Renal cortical epithelial cell (primary cell): ENCODE measurements around the gene BRI3. TPM values are rescaled to one million over a fixed set of nuclear protein-coding genes. Genes with fewer than 3 reads are reported as not detected.
A peak's percentile ranks its signal among the peaks of the same experiment; 100 is the strongest.

Source experiments
- DNase-seq: peaks from one replicate; pipeline ENCODE4 v3.0.0-alpha.2; 2011; ENCODE audit warnings: low read depth
- total RNA-seq: library from RNA; depleted of rRNA; stranded (reverse); fragments of >200 nt; gene quantifications from 2 replicates; pipeline ENCODE4 v1.2.3, GENCODE V29; 2014

The BRI3 gene
- total RNA-seq, 1 donor from 2014 or later: 30.8 TPM

GRCh38 chr7:98252425-98253054, 28.9 kb upstream of the BRI3 start:
- DNase-seq: no peak

GRCh38 chr7:98254516-98254915, 27.0 kb upstream of the BRI3 start:
- no peak for DNase-seq

DNA sequence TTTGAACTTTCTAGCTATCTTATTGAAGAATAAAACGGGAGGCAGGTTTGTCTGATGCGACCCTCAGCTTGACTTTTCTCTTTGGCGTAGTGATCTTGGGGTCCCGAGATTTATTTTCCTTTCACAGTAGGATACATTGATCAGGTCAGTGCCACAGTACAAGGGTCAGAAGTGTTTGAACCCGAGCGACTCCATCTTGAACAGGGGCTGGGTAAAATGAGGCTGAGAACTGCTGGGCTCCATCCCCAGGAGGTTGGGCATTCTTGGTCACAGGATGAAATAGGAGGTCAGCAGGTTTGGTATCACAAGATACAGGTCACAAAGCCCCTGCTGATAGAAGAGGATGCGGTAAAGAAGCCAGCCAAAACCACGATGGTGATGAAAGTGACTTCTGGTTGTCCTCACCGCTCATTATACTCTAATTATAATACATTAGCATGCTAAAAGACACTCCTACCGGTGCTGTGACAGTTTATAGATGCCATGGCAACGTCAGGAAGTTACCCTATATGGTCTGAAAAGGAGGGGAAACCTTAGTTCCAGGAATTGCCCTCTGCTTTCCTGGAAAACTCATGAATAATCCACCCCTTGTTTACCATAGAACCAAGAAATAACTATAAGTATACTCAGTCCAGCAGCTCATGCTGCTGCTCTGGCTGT, 26.4 kb upstream of the BRI3 start:
- DNase-seq: no peak

DNA sequence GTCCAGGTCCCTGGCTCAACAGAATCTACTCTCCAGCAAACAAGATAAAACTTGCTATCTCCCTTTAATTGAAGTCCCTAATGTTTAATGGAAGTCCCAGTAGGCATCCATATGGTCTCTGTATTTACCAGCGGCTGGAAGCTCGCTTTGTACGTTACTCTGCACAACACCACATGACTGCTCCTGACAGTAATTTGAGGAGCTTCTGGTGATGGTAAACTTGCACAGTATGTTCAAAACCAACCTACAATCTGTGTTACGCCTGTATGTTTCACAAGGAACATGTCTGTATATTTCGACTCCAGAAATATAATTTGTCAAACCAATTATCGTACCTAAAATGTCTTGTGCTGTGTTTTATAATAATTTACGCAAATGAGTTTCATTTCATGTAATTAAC, 25.1 kb upstream of the BRI3 start:
- no peak for DNase-seq

- no peak for DNase-seq
Measured at GRCh38 chr7:98257701-98258100, 23.8 kb upstream of the BRI3 start.

DNA sequence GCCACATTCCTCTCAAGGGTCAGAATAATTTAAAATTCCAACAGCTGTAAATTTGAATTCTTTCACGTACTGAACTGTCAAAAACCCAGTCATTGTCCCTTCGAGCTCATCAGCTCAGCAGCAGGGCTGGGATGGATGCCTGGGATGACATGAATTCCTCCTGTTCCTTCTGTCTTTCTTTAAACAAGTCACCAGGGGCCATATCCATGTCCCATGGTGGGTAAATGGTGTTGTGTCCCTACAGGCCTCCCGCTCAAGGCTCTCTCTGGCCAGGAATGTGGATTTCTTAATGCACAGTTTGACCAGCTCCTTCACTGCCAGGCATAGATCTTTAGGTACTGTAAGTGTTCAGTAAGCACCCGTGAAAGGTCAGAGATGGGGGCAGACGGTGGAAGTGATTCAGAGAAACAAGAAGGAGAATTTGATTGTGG, 15.6 kb upstream of the BRI3 start:
- peak; percentile 84 for DNase-seq

DNA sequence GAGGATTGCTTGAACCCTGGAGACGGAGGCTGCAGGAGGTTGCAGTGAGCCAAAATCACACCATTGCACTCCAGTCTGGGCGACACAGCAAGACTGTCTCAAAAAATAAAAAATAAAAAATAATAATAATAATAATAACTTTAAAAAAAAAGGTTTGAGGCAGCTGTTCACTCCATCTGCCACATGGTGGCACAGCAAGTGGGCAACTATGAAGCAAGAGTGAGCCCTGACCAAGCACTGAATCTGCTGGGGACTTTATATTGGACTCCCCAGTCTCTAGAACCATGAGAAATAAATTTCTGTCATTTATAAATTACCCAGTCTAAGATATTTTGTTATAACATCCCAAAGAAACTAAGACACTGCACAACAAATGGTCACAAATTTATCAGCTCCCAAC, 14.6 kb upstream of the BRI3 start:
- no peak for DNase-seq

DNA sequence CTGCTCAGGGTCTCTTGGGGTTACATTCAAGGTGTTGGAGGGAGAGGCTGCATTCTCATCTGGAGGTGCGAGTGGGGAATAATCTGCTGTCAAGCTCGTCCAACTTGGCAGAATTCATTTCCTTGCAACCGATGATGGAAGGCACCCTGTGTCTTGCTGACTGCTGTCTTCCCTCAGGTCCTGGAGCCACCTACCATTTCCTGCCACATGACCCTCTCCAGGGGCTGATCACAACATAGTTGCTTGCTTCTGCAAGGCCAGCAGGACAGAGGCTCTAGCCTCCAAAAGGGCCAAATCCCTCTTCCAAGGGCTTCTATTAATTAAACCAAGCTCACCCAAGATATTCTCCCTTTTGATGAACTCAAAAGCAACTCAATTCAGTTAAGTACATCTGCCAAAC, 14.2 kb upstream of the BRI3 start:
- no peak for DNase-seq

- no peak for DNase-seq
Measured at GRCh38 chr7:98276241-98276761, 5.2 kb upstream of the BRI3 start.

DNA sequence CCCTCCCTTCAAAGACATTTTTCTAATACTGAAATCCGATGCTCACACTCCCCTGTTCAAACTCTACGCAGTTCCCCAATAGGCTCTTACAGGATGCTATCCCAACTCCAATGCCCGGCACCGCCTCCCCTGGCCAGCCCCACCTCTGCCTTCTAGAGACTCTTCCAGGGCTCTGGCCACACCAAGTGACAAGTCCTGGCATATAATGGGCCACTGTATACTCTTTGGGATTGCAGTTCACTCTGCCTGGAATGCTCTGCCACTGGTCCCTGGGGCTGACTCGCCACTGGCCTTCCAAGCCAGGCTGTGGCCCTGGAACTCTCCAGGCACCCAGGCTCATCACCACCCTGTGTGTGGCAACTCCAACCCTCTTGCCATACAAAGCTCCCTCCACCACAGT, 3.1 kb upstream of the BRI3 start:
- no peak for DNase-seq

DNA sequence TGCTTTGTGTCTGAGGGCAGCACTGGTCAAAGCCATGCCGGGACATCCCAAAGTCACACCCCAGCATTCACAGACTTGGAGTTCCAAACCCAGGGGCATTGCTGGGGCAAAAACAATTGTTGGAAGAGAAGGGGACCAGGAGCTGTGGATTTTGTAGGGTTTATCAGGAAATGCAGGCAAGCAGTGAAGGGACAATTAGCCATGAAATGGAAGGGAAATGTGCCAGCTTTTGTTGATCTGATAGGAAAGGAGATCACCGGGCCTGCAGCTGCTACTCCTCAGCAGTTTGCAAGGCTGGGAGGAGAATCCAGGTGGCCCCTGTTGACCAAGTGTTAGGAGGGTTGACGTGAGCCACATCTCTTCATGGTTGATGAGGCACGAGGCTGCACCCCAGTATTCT, 2.5 kb upstream of the BRI3 start:
- DNase-seq: no peak

DNA sequence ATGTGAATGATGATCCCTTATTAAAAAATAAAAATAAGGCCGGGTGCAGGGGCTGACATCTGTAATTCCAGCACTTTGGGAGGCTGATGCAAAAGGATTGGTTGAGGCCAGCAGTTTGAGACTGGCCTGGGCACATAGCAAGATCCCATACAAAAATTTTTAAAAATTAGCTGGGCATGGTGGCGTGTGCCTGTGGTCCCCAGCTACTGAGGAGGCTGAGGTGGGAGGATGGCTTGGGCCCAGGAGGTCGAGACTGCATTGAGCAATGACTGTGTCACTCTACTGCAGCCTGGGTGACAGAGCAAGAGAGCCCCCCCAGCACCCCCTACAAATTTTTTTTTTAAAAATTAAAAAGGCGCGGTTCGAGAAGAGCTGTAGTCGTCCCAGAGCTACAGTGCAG, 1.2 kb upstream of the BRI3 start:
- no peak for DNase-seq

DNA sequence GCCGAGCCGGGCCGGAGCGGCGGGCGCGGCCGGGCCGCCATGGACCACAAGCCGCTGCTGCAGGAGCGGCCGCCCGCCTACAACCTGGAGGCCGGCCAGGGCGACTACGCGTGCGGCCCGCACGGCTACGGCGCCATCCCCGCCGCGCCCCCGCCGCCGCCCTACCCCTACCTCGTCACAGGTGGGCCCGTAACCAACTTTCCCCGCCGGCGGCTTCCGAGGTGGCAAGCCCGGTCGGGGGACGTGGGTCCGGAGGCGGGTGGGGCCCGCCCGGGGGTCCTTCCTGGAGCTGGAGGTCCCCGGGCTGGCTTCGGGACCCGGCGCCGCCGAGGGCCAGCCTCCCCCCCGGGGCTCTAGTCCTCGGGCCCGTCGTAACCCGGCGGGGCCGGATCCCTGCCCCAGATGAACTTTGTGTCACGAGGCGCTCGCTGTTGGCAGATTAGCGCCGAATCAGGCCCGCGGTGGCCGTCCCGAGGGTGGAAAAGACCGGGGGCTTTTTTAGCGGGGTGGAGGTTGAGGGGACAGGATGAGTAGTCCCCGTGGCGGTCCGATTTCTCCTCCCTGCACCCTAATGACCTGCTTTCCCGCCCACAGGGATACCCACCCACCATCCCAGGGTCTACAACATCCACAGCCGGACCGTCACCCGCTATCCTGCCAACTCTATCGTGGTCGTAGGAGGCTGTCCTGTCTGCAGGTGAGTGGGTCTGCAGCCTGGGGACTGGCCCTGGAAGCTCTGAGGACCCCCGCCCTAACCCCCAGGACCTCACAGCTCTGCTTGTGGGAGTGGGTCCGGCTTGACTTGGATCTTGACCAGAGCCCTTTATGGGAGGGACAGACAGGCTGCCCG, 496 bp downstream of the BRI3 start:
- DNase-seq: no peak

DNA sequence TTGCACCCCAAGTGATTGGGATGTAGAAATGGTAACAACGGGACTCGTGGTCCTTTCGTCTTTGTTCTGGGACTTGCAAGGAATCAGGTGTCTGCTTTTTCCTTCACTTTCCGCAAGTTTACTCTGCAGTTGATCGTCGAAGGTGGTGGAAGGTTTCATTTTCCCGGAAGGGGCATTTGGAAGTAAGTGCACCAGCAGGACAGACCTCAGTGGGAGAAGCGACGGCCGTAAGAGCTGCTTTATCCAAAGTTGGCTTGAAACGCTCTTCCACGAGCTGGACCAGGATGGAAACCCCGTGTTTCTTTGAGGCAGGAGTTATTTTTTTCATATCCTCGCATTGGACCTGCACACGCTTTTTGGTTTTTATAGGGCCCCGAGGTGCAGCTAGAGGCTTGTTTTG, 1.2 kb downstream of the BRI3 start:
- DNase-seq: peak; percentile 38

DNA sequence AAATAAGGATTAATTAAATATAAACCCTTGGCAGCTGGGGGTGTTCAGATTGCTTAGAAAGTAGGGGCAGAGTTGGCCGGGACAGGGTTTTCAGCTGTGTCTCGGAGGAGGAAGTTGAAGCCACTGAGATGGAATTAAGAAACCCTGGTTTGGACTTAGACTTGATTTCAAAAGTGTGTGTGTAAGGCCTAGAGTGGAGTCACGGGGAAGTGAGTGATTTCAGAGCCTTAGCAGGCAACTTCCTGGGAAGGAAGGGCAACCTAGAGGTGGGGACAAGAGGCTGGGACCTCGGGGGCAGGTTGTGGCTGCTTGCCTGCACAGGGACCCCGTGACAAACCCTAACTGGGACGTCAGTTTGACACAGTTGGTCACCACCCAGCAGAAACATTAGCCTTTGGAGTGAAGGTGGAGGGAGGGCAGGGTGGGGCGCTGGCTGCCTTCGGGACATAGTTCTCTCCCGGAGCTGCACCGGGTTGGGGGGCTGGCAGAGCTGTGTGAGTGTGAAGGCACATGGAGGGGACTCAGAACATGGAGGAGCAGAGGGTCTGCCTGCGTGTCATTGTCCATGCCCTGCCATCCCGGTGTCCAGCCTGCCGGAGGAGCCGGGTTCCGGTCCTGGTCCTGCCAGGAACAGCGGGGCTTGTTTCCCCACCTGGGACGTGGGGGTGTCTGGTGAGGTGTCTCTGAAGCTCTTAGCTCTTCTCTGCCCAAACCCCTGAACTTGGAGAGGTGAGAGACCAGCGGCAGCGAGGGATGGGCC, 1.8 kb downstream of the BRI3 start:
- peak; percentile 76 for DNase-seq

DNA sequence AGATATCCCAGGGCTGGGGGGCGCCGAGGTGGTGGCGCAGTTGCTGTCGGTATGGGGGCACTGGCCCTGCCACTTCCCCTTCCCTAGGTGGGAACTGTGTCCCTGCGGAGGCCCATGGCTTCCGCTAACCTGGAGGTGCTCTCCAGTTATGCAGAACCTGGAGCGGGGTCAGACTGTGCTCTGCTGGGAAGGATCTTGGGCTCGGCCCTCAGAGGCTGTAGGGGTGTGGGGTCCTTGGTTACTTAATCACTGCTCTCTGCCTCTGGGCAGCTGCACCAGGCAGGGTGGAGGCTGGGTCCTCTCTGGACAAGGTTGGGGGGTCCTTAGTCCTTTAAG, 2.4 kb downstream of the BRI3 start:
- DNase-seq: no peak

- DNase-seq: peak; percentile 68
Measured at GRCh38 chr7:98284335-98285036, 3.0 kb downstream of the BRI3 start.

- DNase-seq: no peak
Measured at GRCh38 chr7:98285157-98286092, 3.9 kb downstream of the BRI3 start.

DNA sequence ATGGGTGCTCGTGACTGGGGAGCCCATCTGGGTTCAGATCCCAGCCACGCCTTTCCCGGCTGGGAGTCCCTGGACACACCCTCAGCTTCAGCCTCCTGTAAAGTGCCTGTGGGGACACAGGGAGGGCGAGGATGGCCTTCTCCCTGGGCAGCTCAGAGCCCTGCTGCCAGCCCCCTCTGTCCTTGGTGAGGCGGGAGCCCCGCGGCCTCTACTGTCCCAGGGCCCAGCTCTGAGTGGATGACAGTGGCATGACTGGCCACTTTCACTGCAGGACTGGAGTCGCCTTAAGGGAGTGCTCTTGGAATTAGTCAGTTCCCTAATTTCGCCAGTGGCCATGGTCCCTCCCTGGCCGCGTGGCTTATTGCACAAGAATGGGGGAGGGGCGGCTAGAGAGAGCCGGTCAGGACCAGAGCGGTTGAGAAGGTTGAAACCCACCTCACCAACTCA, 4.6 kb downstream of the BRI3 start:
- DNase-seq: peak; percentile 69
